CD4-positive, alpha-beta memory T cell (primary cell): Measurements from ENCODE around the gene OR1M1. TPM values are rescaled to one million over a fixed set of nuclear protein-coding genes. Genes with fewer than 3 reads are reported as not detected.

Source experiments
- CTCF ChIA-PET: fragments of 350-600 bp; sonication (Branson Sonifier 250); formaldehyde crosslinking; loops from one replicate; lab custom pipeline; 2021; ENCODE audit warnings: inconsistent platforms; ENCODE audit not compliant: partially characterized antibody; lab: Charles Lee
- POLR2A ChIA-PET: fragments of 350-600 bp; sonication (Branson Sonifier 250); formaldehyde crosslinking; loops from one replicate; lab custom pipeline; 2021; ENCODE audit not compliant: partially characterized antibody; lab: Charles Lee
- DNase-seq, 5 donors: peaks; one replicate each; pipeline versions ENCODE4 v3.0.0 to v3.0.0-alpha.2; 2020 to 2022; ENCODE audit warnings: mixed read lengths in 1 of 5
- H3K27ac ChIP-seq: one replicate; pipeline ENCODE4 v1.7.0; 2013; ENCODE audit warnings: low read depth, low read length
- H3K27me3 ChIP-seq: 2 replicates; pipeline ENCODE4 v1.7.0; 2013; ENCODE audit warnings: mild to moderate bottlenecking, low read length, moderate library complexity; ENCODE audit not compliant: insufficient read depth
- H3K36me3 ChIP-seq: 2 replicates; pipeline ENCODE4 v1.7.0; 2013; ENCODE audit warnings: mild to moderate bottlenecking, low read length, moderate library complexity; ENCODE audit not compliant: insufficient read depth
- H3K4me1 ChIP-seq: 2 replicates; pipeline ENCODE4 v1.7.0; 2013; ENCODE audit warnings: mild to moderate bottlenecking, low read length, moderate library complexity; ENCODE audit not compliant: insufficient read depth
- H3K4me3 ChIP-seq, 2 donors: one replicate each; pipeline ENCODE4 v1.7.0; 2013; ENCODE audit warnings: low read length in 2 of 2, mild to moderate bottlenecking in 1 of 2
- H3K9me3 ChIP-seq, 2 donors: one replicate each; pipeline ENCODE4 v1.7.0; 2013; ENCODE audit warnings: low read length in 2 of 2, control low read depth in 1 of 2; ENCODE audit not compliant: control insufficient read depth in 1 of 2
- H3K27ac Mint-ChIP-seq, 7 donors: one replicate each; pipeline ENCODE4 v1.8.0; 2020 to 2021; ENCODE audit warnings: mixed read lengths in 7 of 7, mild to moderate bottlenecking in 6 of 7, inconsistent platforms in 3 of 7, moderate library complexity in 3 of 7
- H3K27me3 Mint-ChIP-seq, 2 donors: one replicate each; pipeline ENCODE4 v1.8.0; 2020 to 2021; ENCODE audit warnings: mixed read lengths in 2 of 2
- H3K36me3 Mint-ChIP-seq, 2 donors: one replicate each; pipeline ENCODE4 v1.8.0; 2020 to 2021; ENCODE audit warnings: mixed read lengths in 2 of 2, inconsistent platforms in 1 of 2, mild to moderate bottlenecking in 1 of 2
- H3K4me1 Mint-ChIP-seq, 4 donors: one replicate each; pipeline ENCODE4 v1.8.0; 2020 to 2021; ENCODE audit warnings: mixed read lengths in 4 of 4, mild to moderate bottlenecking in 1 of 4
- H3K4me3 Mint-ChIP-seq, 8 donors: one replicate each; pipeline ENCODE4 v1.8.0; 2020 to 2021; ENCODE audit warnings: mixed read lengths in 8 of 8, mild to moderate bottlenecking in 7 of 8, moderate library complexity in 6 of 8, inconsistent platforms in 3 of 8
- H3K9me3 Mint-ChIP-seq, 8 donors: one replicate each; pipeline ENCODE4 v1.8.0; 2020 to 2021; ENCODE audit warnings: mixed read lengths in 8 of 8, mild to moderate bottlenecking in 5 of 8, inconsistent platforms in 3 of 8, moderate library complexity in 1 of 8
- intact Hi-C: fragments of 100-400 bp; cut with micrococcal nuclease; formaldehyde crosslinking; loops from one replicate; pipeline ENCODE4 v1.15.1; 2023
- polyA plus RNA-seq, 2 donors: library from polyadenylated mRNA; unstranded; fragments of 300-500 nt; fragmentation: Illumina TruSeq; gene quantifications; one replicate each; pipeline ENCODE4 v1.2.3, GENCODE V29; 2021
- total RNA-seq, 2 experiments: library from RNA; stranded (reverse); gene quantifications; one replicate each; pipeline ENCODE4 v1.2.3, GENCODE V29; 2021

OR1M1 gene
- total and polyA plus RNA-seq, 4 experiments from 2014 or later = not detected

DNA sequence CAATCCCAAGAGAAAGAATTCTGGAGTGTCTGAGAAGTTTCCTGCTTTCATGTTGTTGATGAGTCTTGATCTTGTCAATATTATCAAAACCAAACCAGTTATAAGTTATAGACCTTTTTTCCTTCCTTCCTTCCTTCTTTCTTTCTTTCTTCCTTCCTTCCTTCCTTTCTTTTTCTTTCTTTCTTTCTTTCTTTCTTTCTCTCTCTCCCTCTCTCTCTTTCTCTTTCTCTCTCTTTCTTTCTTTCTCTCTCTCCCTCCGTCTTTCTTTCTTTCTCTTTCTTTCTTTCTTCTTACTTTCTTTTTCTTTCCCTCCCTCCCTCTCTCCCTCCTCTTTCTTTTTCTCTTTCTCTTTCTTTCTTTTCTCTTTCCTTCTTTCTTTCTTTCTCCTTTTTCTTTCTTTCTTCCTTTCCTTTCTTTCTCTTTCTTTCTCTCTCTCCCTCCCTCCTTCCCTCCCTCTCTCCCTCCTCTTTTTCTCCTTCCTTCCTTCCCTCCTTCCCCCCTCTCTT, 40.1 kb downstream of the OR1M1 start, which contains the start of gene OR7G3:
Gene OR7G3 (minus strand): TSS at position 51 of the 506 bp plus-strand sequence. CDS start 0 bp downstream, at position 51.
- Histone ChIP-seq H3K4me3 (no peak within 1 kb of the TSS), H3K27me3 (no peaks in the 10 kb centered on the region), H3K9me3 (no peaks in the 10 kb centered on the region), H3K36me3 (no peaks in the 10 kb centered on the region), H3K4me1 (no peaks in the 10 kb centered on the region), H3K27ac (no peak within 1 kb of the TSS)
- no peaks in the 10 kb centered on the region for H3K36me3 Mint-ChIP-seq
- H3K4me3 Mint-ChIP-seq = no peak within 1 kb of the TSS
- DNase-seq = no peak
- peaks cover 17 to 24% of the 10 kb centered on the region in 2 donors for H3K27me3 Mint-ChIP-seq
- H3K9me3 Mint-ChIP-seq = peaks cover 0 to 1% (median 0%) of the 10 kb centered on the region in 8 donors
- ChIA-PET CTCF (no interaction called here), POLR2A (no interaction called here)
- peaks cover 0 to 8% (median 5%) of the 10 kb centered on the region in 4 donors for H3K4me1 Mint-ChIP-seq
- peak within 1 kb of the TSS in 1 of 7 donors; percentile 29 for H3K27ac Mint-ChIP-seq
- intact Hi-C loops = no loop called here

DNA sequence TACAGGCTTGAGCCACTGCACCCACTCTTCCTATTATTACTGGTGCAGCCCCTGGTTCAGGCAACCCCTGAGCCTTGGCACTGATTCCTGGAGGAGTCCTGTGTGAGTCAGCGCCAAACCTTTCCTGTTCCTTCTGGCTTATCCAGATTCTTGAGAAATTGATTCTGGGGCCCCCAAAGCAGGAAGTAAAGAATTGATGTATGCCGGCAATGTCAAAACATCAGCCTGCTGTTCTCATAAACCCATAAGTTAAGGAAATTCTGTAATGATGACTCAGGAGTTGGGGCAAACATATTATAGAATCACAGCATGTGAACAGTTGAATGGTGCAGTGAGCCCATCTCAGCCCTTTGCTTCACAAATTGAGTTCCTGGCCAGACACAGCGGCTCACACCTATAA, 41.3 kb downstream of the OR1M1 start:
- ChIA-PET CTCF (no interaction called here), POLR2A (no interaction called here)
- intact Hi-C loops = no loop called here
- Mint-ChIP-seq H3K4me1 (peaks cover 0 to 8% (median 5%) of the 10 kb centered on the region in 4 donors), H3K9me3 (peaks cover 0 to 1% (median 0%) of the 10 kb centered on the region in 8 donors), H3K27ac (no peak overlapping the region), H3K36me3 (no peaks in the 10 kb centered on the region), H3K4me3 (no peak overlapping the region), H3K27me3 (peaks cover 14 to 23% of the 10 kb centered on the region in 2 donors)
- Histone ChIP-seq H3K4me1 (no peaks in the 10 kb centered on the region), H3K4me3 (no peak overlapping the region), H3K27ac (no peak overlapping the region), H3K27me3 (no peaks in the 10 kb centered on the region), H3K36me3 (no peaks in the 10 kb centered on the region), H3K9me3 (no peaks in the 10 kb centered on the region)
- DNase-seq = no peak

DNA sequence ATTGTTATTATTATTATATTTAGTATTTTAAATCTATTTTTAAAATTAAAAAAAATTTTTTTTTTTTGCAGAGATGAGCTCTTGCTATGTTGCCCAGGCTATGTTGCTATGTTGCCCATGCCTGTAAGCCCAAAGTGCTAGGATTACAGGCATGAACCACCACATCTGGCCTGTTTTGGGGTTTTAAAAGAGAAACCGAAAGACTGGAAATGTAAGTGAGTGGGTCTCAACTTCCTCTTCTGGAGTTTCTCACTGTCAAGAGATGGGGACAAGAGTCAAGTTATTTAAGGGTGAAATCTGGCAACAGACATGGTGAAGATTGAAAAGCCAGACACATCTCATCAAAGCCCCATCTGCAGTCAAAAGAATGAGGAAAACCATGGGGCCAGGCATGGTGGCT, 44.1 kb downstream of the OR1M1 start:
- Histone ChIP-seq H3K4me3 (no peak overlapping the region), H3K27me3 (no peaks in the 10 kb centered on the region), H3K36me3 (no peaks in the 10 kb centered on the region), H3K9me3 (no peaks in the 10 kb centered on the region), H3K4me1 (no peaks in the 10 kb centered on the region), H3K27ac (no peak overlapping the region)
- Mint-ChIP-seq H3K36me3 (no peaks in the 10 kb centered on the region), H3K27me3 (peaks cover 13 to 18% of the 10 kb centered on the region in 2 donors), H3K27ac (no peak overlapping the region), H3K4me3 (no peak overlapping the region), H3K4me1 (peaks cover 0 to 8% (median 5%) of the 10 kb centered on the region in 4 donors), H3K9me3 (peaks cover 0 to 1% (median 0%) of the 10 kb centered on the region in 8 donors)
- CTCF ChIA-PET = no interaction called here
- POLR2A ChIA-PET = no interaction called here
- intact Hi-C loops = no loop called here
- DNase-seq = no peak

DNA sequence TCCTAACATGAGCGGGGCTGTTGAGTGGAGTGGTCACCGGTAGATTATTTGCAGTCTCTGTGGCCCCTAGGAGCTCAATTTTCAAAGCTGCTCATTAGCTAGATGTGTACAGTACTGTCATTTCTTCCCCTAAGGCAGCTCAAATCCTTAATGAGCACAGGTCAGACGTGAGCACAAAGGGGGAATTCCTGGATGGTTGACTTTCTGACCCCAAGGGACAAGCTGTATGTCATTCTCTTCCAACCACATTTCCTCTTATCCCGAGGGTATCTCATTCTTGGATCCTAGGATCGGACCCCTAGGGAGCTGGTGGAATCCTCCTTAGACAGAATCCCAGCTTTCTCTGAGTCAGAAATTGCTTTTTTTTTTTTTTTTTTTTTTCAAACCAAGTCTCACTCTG, 45.6 kb downstream of the OR1M1 start:
- Histone ChIP-seq H3K27ac (no peak overlapping the region), H3K4me3 (no peak overlapping the region), H3K27me3 (no peaks in the 10 kb centered on the region), H3K4me1 (no peaks in the 10 kb centered on the region), H3K36me3 (no peaks in the 10 kb centered on the region), H3K9me3 (no peaks in the 10 kb centered on the region)
- peaks cover 0 to 1% (median 0%) of the 10 kb centered on the region in 8 donors for H3K9me3 Mint-ChIP-seq
- no peaks in the 10 kb centered on the region for H3K36me3 Mint-ChIP-seq
- intact Hi-C loops = no loop called here
- CTCF ChIA-PET = no interaction called here
- no peak overlapping the region for H3K27ac Mint-ChIP-seq
- H3K4me1 Mint-ChIP-seq = peaks cover 3 to 12% (median 7%) of the 10 kb centered on the region in 4 donors
- no peak for DNase-seq
- POLR2A ChIA-PET = no interaction called here
- H3K27me3 Mint-ChIP-seq = peaks cover 6% of the 10 kb centered on the region in 2 donors
- H3K4me3 Mint-ChIP-seq = no peak overlapping the region

DNA sequence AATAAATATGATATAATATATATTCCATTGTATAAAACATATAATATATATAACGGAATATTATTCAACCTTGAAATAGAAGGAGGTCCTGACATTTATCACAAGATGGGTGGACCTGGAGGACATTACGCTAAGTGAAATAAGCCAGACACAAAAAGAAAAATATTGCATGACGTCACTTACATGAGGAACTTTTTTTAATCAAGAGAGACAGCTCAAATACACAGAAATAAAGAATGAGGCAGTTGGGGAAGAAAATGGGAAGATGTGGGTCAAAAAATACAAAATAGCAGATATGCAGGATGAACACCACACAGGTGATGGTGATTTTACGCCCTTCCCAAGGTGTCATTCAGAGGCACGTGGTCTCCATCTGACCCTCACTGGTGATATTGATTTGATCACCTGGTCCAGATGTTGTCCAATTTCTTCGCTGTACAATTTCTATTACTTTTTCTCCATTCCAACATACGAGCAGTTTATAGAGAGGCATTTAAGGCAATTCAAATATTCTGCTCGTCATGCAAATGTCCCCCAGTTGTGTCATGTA, 52.8 kb downstream of the OR1M1 start:
- peak overlapping the region; percentile 95 to 99 (median 98) for H3K27ac Mint-ChIP-seq
- H3K36me3 ChIP-seq = no peaks in the 10 kb centered on the region
- H3K4me1 ChIP-seq = peaks cover 25% of the 10 kb centered on the region

DNA sequence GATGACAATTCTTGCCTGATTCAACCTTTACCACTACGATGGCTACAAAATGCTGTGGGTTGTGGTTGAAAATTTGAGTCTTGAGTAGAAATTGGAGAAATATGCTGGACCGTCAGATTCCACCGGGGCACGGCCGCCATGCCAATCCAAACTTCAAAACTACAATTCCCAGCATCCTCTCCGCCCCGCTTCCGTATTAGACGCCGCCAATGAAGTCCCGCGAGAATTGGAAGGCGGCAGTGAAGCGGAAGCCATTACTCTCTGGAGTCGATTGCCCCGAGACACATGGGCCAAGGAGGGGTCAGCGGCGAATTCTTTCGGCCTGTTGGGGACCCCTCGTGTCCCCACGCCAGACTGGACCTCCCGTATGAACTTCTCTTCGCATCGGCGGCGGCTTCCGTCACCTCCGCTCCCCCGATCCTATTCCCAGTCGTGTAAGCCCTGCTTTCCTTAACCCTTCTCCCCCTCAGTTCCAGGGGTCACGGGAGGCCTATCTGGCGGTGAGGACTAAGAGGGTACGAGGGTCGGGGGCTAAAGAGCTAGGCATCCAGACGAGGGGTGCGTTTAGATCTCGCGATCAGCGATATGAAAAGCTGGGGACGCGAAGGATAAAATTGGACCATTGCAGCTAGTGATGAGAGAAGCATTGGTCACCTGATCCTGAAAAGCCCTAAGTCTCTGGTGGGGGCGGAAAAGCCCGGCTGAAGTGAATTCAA, 53.5 kb downstream of the OR1M1 start, which contains the start of gene ZNF317:
Gene ZNF317 (plus strand): TSS at position 239 of the 716 bp plus-strand sequence. CDS start 15,620 bp downstream, outside the sequence.
- H3K4me1 ChIP-seq = peaks cover 25% of the 10 kb centered on the region
- peak within 1 kb of the TSS; percentile 95 to 99 (median 98) for H3K4me3 Mint-ChIP-seq
- intact Hi-C loops = loop anchor here (1.0 kb wide), 3 partner anchors 295 to 481 kb away; partner anchors contain the start of genes ZNF121, ZNF266 and ZNF561
- H3K27ac ChIP-seq = peak within 1 kb of the TSS; percentile 96
- peaks cover 19 to 32% of the 10 kb centered on the region in 2 donors for H3K36me3 Mint-ChIP-seq
- peak; percentile 88 to 95 (median 89) for DNase-seq
- CTCF ChIA-PET = no interaction called here
- H3K9me3 ChIP-seq = peaks cover 0 to 8% of the 10 kb centered on the region in 2 donors
- no peaks in the 10 kb centered on the region for H3K27me3 ChIP-seq
- peaks cover 29 to 48% (median 37%) of the 10 kb centered on the region in 4 donors for H3K4me1 Mint-ChIP-seq
- H3K36me3 ChIP-seq = peaks cover 3% of the 10 kb centered on the region
- H3K27ac Mint-ChIP-seq = peak within 1 kb of the TSS; percentile 95 to 99 (median 98)
- POLR2A ChIA-PET = interaction anchor here (0.8 kb wide), 1 partner anchor 628 kb away, joined by 4 read pairs; the partner anchor contains the start of gene ZNF846
- peaks cover 1 to 2% of the 10 kb centered on the region in 2 donors for H3K27me3 Mint-ChIP-seq
- H3K4me3 ChIP-seq = peak within 1 kb of the TSS; percentile 82 to 88
- peaks cover 0 to 11% (median 9%) of the 10 kb centered on the region in 8 donors for H3K9me3 Mint-ChIP-seq

More for the DNA sequence above, 52.8 kb downstream of the OR1M1 start:
- Histone ChIP-seq H3K9me3 (peaks cover 0 to 2% of the 10 kb centered on the region in 2 donors), H3K4me3 (peak overlapping the region; percentile 82 to 88), H3K27ac (peak overlapping the region; percentile 96), H3K27me3 (no peaks in the 10 kb centered on the region)
- no peak for DNase-seq
- CTCF ChIA-PET = no interaction called here
- H3K4me1 Mint-ChIP-seq = peaks cover 27 to 44% (median 35%) of the 10 kb centered on the region in 4 donors
- H3K9me3 Mint-ChIP-seq = peaks cover 0 to 5% (median 3%) of the 10 kb centered on the region in 8 donors
- peaks cover 2% of the 10 kb centered on the region in 2 donors for H3K27me3 Mint-ChIP-seq
- POLR2A ChIA-PET = no interaction called here
- intact Hi-C loops = loop anchor here (1.0 kb wide), 3 partner anchors 296 to 482 kb away; partner anchors contain the start of genes ZNF121, ZNF266 and ZNF561
- peaks cover 12 to 26% of the 10 kb centered on the region in 2 donors for H3K36me3 Mint-ChIP-seq
- peak overlapping the region; percentile 95 to 99 (median 98) for H3K4me3 Mint-ChIP-seq

DNA sequence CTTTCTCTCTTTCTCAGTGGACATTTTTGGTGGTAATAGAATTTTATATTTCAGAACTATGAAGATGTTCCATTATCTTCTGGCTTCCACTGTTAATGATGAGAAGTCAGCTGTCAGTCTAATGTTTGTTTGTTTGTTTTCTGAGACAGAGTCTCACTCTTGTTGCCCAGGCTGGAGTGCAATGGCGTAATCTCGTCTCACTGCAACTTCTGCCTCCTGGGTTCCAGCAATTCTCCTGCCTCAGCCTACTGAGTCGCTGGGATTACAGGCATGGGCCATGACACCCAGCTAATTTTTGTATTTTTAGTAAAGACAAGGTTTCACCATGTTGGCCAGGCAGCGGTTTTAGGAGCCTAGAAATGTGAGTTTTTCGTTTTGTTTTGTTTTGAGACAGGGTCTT, 58.1 kb downstream of the OR1M1 start:
- Histone ChIP-seq H3K4me3 (no peak overlapping the region), H3K27me3 (no peaks in the 10 kb centered on the region), H3K4me1 (peaks cover 30% of the 10 kb centered on the region), H3K27ac (no peak overlapping the region), H3K9me3 (peaks cover 0 to 8% of the 10 kb centered on the region in 2 donors), H3K36me3 (peaks cover 4% of the 10 kb centered on the region)
- Mint-ChIP-seq H3K36me3 (peaks cover 54 to 62% of the 10 kb centered on the region in 2 donors), H3K4me1 (peaks cover 44 to 79% (median 59%) of the 10 kb centered on the region in 4 donors), H3K27ac (peak overlapping the region in 1 of 7 donors; percentile 47), H3K9me3 (peaks cover 0 to 19% (median 15%) of the 10 kb centered on the region in 8 donors), H3K27me3 (no peaks in the 10 kb centered on the region), H3K4me3 (peak overlapping the region in 2 of 8 donors; percentile 15 to 65)
- ChIA-PET CTCF (no interaction called here), POLR2A (no interaction called here)
- no peak for DNase-seq
- intact Hi-C loops = no loop called here
